Esophagus muscularis mucosa (tissue), 3 donors: Measurements from ENCODE around the gene RFTN1.

Source experiments
- CTCF ChIP-seq, 3 experiments: fragments of 200-600 bp in 2 of 3; fragments of 450-650 bp in 1 of 3; sonication (generic) in 2 of 3; IDR thresholded peaks; one replicate each; pipeline ENCODE4 v1.5.1; 2017 to 2019; ENCODE audit warnings: antibody characterized with exemption in 3 of 3, mild to moderate bottlenecking in 2 of 3, moderate library complexity in 1 of 3
- POLR2A ChIP-seq: fragments of 450-650 bp; IDR thresholded peaks from one replicate; pipeline ENCODE4 v1.6.1; 2017; ENCODE audit warnings: antibody characterized with exemption, moderate library complexity, mild to moderate bottlenecking, low read depth
- POLR2AphosphoS5 ChIP-seq, 2 donors: sonication (generic); formaldehyde crosslinking; IDR thresholded peaks; one replicate each; pipeline ENCODE4 v1.6.1; 2017; ENCODE audit warnings: antibody characterized with exemption in 2 of 2

DNA sequence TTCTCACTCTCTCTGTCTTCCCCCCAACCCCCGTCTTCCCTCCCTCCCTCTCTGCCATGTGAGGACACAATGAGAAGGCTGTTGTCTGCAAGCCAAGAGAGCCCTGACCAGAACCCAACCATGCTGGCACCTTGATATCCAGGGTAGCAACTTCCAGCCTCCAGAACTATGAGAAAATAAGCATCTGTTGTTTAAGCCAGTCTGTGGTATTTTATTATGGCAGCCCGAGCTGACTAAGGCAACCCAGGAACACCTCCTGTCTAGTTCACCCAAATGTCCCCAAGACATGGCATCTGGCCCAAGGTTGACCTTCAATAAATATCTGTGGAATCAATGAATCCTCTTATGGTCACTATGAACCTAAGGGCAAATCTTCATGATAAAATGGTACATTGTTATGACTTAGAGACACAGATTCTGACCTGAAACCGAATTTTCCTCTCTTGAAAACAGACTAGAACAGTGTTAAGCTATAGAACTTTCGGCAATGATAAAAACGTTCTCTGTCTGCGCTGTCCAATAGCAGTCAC lies 26.5 kb downstream of the RFTN1 start:
- no peak for TF ChIP-seq CTCF (IDR thresholded peaks at IDR 0.05)
- no peak for TF ChIP-seq POLR2A
- no peak for TF ChIP-seq POLR2AphosphoS5 (IDR thresholded peaks at IDR 0.05)
